Activated naive CD8-positive, alpha-beta T cell treated with anti-CD3 and anti-CD28 coated beads, Interleukin-2, amount 50 U/mL, for 24 hours (primary cell): ENCODE measurements around the gene CNTN5.

ENCODE experiments used
- ATAC-seq: fragments of 150-1000 bp; cut with Tn5 transposase; one replicate; pipeline ENCODE4 v1.10.0; 2021
- DNase-seq: peaks from one replicate; pipeline ENCODE4 v3.0.0; 2021
- H3K27ac Mint-ChIP-seq: one replicate; pipeline ENCODE4 v1.8.0; 2021; ENCODE audit warnings: mild to moderate bottlenecking, mixed read lengths
- H3K27me3 Mint-ChIP-seq: one replicate; pipeline ENCODE4 v1.8.0; 2021; ENCODE audit warnings: mixed read lengths
- H3K36me3 Mint-ChIP-seq: one replicate; pipeline ENCODE4 v1.8.0; 2021; ENCODE audit warnings: low read depth, mixed read lengths
- H3K4me1 Mint-ChIP-seq: one replicate; pipeline ENCODE4 v1.8.0; 2021; ENCODE audit warnings: mixed read lengths
- H3K4me3 Mint-ChIP-seq: one replicate; pipeline ENCODE4 v1.8.0; 2021; ENCODE audit warnings: mild to moderate bottlenecking, moderate library complexity, mixed read lengths
- H3K9me3 Mint-ChIP-seq: one replicate; pipeline ENCODE4 v1.8.0; 2021; ENCODE audit warnings: mixed read lengths

The CNTN5 gene

DNA sequence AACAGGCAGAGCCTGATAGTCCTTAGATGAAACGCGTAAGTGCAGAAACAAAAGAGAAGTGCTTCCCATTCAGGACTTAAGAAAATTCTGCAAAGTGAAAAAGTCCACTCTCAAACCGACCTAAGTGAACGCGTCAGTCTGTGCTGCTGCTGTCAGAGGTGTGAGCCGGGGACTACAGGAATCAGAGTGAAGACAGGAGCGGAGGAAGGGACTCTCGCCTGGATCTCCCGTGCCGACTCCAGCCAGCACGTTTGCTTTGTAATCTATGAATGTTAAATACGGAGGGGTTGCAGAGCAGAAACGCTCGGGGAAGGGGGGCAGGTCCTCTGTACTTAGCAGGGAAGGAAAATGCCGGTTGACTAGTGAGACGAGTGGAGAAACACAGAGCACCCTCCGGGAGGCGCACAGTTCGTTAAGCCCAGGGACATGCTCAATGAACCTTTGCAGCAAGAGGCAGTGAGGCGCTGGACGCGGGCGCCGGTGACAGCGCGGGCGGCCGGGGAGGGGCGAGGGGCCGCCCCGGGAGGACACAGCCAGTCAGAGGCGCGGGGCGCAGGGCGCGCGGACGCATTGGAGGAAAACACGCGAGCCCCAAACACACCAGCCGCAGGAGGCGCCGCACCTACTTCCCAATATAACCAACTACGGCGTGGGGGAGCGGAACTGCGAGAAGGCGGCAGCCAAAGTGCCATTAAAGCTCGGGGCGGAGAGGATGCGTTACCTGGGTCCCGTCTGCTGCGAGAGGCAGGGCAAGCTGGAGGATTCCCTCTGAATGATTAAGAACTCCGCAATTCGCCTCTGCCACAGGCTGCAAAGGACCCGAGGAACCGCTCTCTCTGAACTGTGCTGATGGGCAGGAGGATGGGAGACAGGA lies at the start of gene CNTN5:
CNTN5 (plus strand) TSS at position 598 of the 874 bp plus-strand sequence.
- peak within 1 kb of the TSS; percentile 40 for H3K4me3 Mint-ChIP-seq
- no peak for DNase-seq
- ATAC-seq = no peak
- no peaks in the 10 kb centered on the region for H3K36me3 Mint-ChIP-seq
- H3K9me3 Mint-ChIP-seq = no peaks in the 10 kb centered on the region
- peaks cover 26% of the 10 kb centered on the region for H3K27me3 Mint-ChIP-seq
- no peak within 1 kb of the TSS for H3K27ac Mint-ChIP-seq
- H3K4me1 Mint-ChIP-seq = peaks cover 7% of the 10 kb centered on the region

GRCh38 chr11:98979205-98979604 lies 41.5 kb upstream of the CNTN5 start:
- Mint-ChIP-seq H3K4me1 (no peaks in the 10 kb centered on the region), H3K9me3 (peaks cover 15% of the 10 kb centered on the region), H3K27me3 (no peaks in the 10 kb centered on the region), H3K27ac (no peak overlapping the region), H3K36me3 (no peaks in the 10 kb centered on the region), H3K4me3 (no peak overlapping the region)
- no peak for DNase-seq
- ATAC-seq = no peak

DNA sequence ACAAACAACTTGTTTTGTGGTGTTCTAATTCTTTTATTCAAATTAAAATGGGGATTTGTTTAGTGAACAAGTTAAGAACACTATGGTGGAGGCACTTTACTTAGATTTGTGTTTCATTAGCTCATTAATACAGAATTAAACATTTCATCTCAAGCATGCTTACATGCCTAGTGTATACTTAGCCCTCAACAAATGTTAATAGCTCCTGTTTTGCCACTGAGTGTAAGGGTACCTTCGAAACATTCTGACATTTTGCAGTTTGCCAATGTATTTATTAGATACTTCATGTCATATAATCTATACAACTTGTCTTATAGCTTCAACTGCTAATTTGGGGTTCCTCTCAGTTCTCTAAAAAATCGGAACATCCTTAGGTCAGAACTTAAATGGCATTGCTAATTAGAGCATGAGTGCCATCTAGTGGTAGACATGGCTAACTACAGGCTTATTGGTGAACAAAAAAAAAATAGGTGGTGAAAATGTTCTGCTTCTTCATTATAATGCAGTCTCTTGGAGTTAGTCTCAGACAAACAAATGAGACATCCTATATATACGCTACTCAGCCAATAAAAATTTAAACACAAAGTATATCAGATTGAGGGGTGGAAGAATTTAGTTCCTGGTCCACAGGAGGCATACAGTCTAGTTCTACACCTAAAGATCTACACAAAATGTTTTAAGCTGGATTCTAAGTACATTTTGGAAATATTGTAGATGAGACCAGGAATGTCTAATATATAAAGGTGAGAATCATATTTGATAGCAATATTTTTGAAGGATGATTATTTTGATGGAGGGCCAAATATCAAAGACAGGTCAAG lies 4.9 kb upstream of the CNTN5 start:
- ATAC-seq = no peak
- Mint-ChIP-seq H3K36me3 (no peaks in the 10 kb centered on the region), H3K4me3 (no peak overlapping the region), H3K9me3 (no peaks in the 10 kb centered on the region), H3K27ac (no peak overlapping the region), H3K27me3 (peaks cover 18% of the 10 kb centered on the region), H3K4me1 (peaks cover 7% of the 10 kb centered on the region)
- DNase-seq = no peak

DNA sequence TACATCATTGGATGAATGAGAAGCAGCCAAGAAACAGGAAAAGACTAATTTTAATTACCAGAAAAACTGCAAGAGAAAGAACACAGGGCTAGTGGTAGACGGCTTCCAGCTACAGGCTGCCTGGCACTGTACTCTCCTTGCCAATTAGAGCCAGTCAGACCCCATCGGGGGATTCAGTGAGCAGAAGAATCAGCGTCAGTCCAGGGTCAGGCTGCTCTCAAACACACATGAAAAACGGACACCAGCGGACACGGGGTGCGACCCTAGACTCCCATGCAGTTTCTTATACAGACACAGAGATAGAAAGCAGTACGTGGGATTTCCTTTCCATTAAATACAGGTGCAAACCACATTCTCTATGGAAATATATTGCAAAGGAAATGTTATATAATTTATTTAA lies 1.1 kb upstream of the CNTN5 start:
- Mint-ChIP-seq H3K27ac (no peak overlapping the region), H3K9me3 (no peaks in the 10 kb centered on the region), H3K4me1 (peaks cover 7% of the 10 kb centered on the region), H3K27me3 (peaks cover 26% of the 10 kb centered on the region), H3K36me3 (no peaks in the 10 kb centered on the region), H3K4me3 (no peak overlapping the region)
- DNase-seq (no peak), ATAC-seq (no peak)

- DNase-seq (no peak), ATAC-seq (no peak)
- Mint-ChIP-seq H3K9me3 (no peaks in the 10 kb centered on the region), H3K4me1 (no peaks in the 10 kb centered on the region), H3K36me3 (no peaks in the 10 kb centered on the region), H3K27ac (no peak overlapping the region), H3K27me3 (no peaks in the 10 kb centered on the region), H3K4me3 (no peak overlapping the region)
Observed at GRCh38 chr11:99037057-99037456, 16.3 kb downstream of the CNTN5 start.

DNA sequence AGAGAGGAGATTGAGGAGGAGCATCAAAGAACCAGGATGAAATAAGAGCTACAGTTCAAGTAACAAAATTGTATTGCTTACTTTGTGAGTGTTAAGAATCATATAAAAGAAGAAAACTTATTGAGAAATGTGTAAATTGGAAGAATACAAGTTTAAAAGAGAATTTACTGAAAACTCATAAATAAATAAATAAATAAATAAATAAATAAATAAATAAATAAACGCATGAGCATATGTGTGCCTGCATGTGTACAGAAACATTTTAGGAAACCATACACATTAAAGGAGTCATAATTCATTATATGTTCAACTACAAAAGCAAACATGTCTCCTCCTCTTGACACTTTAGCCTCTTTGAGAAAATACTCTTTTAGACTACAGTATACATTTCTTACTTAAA lies 42.6 kb downstream of the CNTN5 start:
- DNase-seq (no peak), ATAC-seq (no peak)
- H3K27me3 Mint-ChIP-seq = no peaks in the 10 kb centered on the region
- no peaks in the 10 kb centered on the region for H3K36me3 Mint-ChIP-seq
- H3K27ac Mint-ChIP-seq = no peak overlapping the region
- no peak overlapping the region for H3K4me3 Mint-ChIP-seq
- H3K4me1 Mint-ChIP-seq = no peaks in the 10 kb centered on the region
- peaks cover 5% of the 10 kb centered on the region for H3K9me3 Mint-ChIP-seq

- Mint-ChIP-seq H3K36me3 (no peaks in the 10 kb centered on the region), H3K4me3 (no peak overlapping the region), H3K27me3 (no peaks in the 10 kb centered on the region), H3K4me1 (peaks cover 3% of the 10 kb centered on the region), H3K9me3 (peaks cover 5% of the 10 kb centered on the region), H3K27ac (no peak overlapping the region)
- DNase-seq (no peak), ATAC-seq (no peak)
Observed at GRCh38 chr11:99065121-99065520, 44.4 kb downstream of the CNTN5 start.

DNA sequence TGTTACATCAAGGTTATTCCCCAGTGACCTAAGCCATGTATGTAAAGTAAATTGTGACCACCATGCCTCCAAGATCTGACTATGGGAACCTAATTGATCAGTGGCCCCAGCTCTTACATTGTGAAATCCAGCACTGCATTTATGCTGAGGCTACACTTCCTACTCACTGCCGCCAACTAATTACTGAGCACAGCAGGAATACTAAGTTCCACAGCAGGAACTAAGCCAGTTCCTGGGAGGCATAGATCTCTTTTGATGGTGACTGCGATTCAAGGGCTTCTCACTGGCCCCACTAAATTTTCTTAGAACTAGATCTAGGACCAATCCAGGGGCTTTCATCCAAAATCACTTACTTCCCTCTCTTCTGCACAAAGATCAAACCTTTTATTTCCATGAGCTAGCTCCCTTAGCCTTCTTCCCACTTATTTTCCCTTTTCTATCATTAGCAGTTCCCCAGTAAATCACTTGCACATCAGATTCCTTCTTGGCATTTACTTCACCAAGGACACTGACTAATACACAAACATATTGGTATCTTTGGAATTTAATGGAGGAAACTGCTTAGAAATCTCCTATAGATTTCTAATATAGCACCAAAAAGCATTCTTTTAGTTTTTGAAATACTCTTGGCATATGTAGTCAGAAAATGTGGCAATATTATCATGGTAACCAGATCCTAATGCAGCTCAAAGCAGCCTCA lies 46.0 kb downstream of the CNTN5 start:
- H3K9me3 Mint-ChIP-seq = peaks cover 5% of the 10 kb centered on the region
- no peak for ATAC-seq
- no peaks in the 10 kb centered on the region for H3K36me3 Mint-ChIP-seq

GRCh38 chr11:99068832-99069231 lies 48.1 kb downstream of the CNTN5 start:
- ATAC-seq (no peak), DNase-seq (no peak)
- no peaks in the 10 kb centered on the region for H3K36me3 Mint-ChIP-seq
- H3K4me1 Mint-ChIP-seq = peaks cover 3% of the 10 kb centered on the region
- H3K27me3 Mint-ChIP-seq = no peaks in the 10 kb centered on the region
- H3K27ac Mint-ChIP-seq = no peak overlapping the region
- no peak overlapping the region for H3K4me3 Mint-ChIP-seq
- H3K9me3 Mint-ChIP-seq = peaks cover 5% of the 10 kb centered on the region

More for the DNA sequence above, 46.0 kb downstream of the CNTN5 start:
- Mint-ChIP-seq H3K27me3 (no peaks in the 10 kb centered on the region), H3K4me1 (peaks cover 3% of the 10 kb centered on the region), H3K27ac (no peak overlapping the region), H3K4me3 (no peak overlapping the region)
- DNase-seq = no peak

GRCh38 chr11:99069856-99070444 lies 49.2 kb downstream of the CNTN5 start:
- Mint-ChIP-seq H3K9me3 (no peaks in the 10 kb centered on the region), H3K27me3 (no peaks in the 10 kb centered on the region), H3K4me1 (peaks cover 3% of the 10 kb centered on the region), H3K4me3 (peak overlapping the region; percentile 74), H3K27ac (no peak overlapping the region), H3K36me3 (no peaks in the 10 kb centered on the region)
- DNase-seq (no peak), ATAC-seq (peak; percentile 24)

- ATAC-seq = no peak
- H3K27ac Mint-ChIP-seq = no peak overlapping the region
- peaks cover 8% of the 10 kb centered on the region for H3K9me3 Mint-ChIP-seq
- H3K4me3 Mint-ChIP-seq = no peak overlapping the region
- no peaks in the 10 kb centered on the region for H3K4me1 Mint-ChIP-seq
- no peaks in the 10 kb centered on the region for H3K27me3 Mint-ChIP-seq
- no peak for DNase-seq
- H3K36me3 Mint-ChIP-seq = no peaks in the 10 kb centered on the region
Observed at GRCh38 chr11:99079576-99079975, 58.8 kb downstream of the CNTN5 start.

DNA sequence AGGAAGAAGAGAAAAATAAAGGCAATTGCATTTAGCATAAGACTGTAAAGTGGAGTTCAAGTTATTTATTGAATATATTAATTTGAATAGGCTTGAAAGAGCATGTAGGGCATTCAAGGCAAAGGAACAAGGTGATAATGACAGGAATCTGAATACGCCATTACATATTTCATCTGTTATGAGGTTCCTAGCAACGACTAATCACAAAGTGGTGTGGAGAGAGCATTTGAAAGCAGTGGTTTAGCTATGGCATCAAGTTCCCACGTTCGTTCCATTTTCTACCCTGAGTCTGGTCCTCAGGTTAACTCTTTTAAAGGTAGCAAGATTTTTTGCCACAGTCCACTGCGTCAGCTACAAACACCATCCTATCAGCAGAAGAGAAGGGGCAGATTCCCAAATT lies 59.4 kb downstream of the CNTN5 start:
- ATAC-seq (no peak), DNase-seq (no peak)
- no peaks in the 10 kb centered on the region for H3K27me3 Mint-ChIP-seq
- H3K4me3 Mint-ChIP-seq = no peak overlapping the region
- no peak overlapping the region for H3K27ac Mint-ChIP-seq
- peaks cover 8% of the 10 kb centered on the region for H3K9me3 Mint-ChIP-seq
- no peaks in the 10 kb centered on the region for H3K4me1 Mint-ChIP-seq
- H3K36me3 Mint-ChIP-seq = no peaks in the 10 kb centered on the region

DNA sequence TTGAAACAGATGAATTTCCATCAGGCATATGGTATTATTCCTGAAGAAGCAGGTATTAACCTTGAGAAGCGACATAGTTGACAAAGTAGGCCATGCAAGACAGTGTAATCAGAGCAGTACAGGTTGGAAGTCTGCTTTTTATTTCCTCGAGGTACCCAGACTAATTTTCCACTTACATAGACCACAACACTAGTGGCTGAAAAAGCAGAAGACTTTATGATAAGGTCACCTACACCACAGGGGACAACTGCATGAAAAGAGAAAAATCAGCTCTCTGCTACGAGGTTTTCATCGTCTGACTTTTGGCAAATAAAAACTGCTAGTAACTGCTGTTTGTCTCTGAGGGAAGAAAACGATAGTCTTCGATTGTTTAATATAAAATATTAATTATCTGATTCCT lies 77.5 kb downstream of the CNTN5 start:
- no peaks in the 10 kb centered on the region for H3K4me1 Mint-ChIP-seq
- no peak overlapping the region for H3K4me3 Mint-ChIP-seq
- H3K9me3 Mint-ChIP-seq = peaks cover 7% of the 10 kb centered on the region
- DNase-seq (no peak), ATAC-seq (no peak)
- H3K36me3 Mint-ChIP-seq = no peaks in the 10 kb centered on the region
- no peak overlapping the region for H3K27ac Mint-ChIP-seq
- no peaks in the 10 kb centered on the region for H3K27me3 Mint-ChIP-seq

DNA sequence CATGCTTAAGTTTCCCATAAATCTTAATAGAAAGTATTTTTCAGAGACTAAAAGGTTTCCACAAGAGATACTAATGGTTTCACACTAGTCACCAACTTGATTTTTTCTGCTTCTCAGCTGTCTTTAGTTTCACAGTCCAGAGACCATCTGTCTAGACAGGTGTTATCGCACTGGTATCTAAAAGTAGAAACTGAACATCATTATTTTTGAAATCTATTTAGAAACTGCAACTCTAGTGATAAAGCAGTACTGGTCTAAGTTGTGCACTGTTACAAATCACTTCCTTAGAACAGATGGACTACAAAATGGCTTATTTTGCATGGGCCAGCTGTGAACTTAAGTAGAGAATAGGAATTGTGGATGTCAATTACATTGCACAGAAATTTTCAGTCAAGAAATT lies 78.0 kb downstream of the CNTN5 start:
- ATAC-seq (no peak), DNase-seq (no peak)
- no peaks in the 10 kb centered on the region for H3K4me1 Mint-ChIP-seq
- no peaks in the 10 kb centered on the region for H3K36me3 Mint-ChIP-seq
- H3K27me3 Mint-ChIP-seq = no peaks in the 10 kb centered on the region
- H3K27ac Mint-ChIP-seq = no peak overlapping the region
- H3K4me3 Mint-ChIP-seq = no peak overlapping the region
- H3K9me3 Mint-ChIP-seq = peaks cover 12% of the 10 kb centered on the region
